Epithelial cell of esophagus (primary cell): ENCODE data around the gene TTF1.
"Not testable (repeated sequence)": the region's sequence is repeated elsewhere in the genome, so short reads cannot be mapped to it uniquely, and the experiment has no call there.

Experiments
- DNase-seq: peaks from one replicate; pipeline ENCODE4 v3.0.0; 2010; ENCODE audit warnings: low read depth
- H3K4me3 ChIP-seq: 2 replicates; pipeline ENCODE4 v1.5.1; 2011; ENCODE audit warnings: mild to moderate bottlenecking, low read length, control low read depth
- CTCF ChIP-seq: IDR thresholded peaks from 2 replicates; pipeline ENCODE4 v1.5.1; 2011; ENCODE audit warnings: low read depth, mild to moderate bottlenecking, low read length, control low read depth, inconsistent platforms; ENCODE audit not compliant: insufficient read depth; ENCODE audit errors: missing control alignments

Gene TTF1

GRCh38 chr9:132383462-132383883 is 23.2 kb downstream of the TTF1 start:
- no peak for TF ChIP-seq CTCF
- H3K4me3 ChIP-seq: no peak overlapping the region
- DNase-seq: no peak

- H3K4me3 ChIP-seq: no peak overlapping the region
- no peak for TF ChIP-seq CTCF
- no peak for DNase-seq
These were observed 24.6 kb downstream of the TTF1 start for GRCh38 chr9:132381966-132382541.

DNA sequence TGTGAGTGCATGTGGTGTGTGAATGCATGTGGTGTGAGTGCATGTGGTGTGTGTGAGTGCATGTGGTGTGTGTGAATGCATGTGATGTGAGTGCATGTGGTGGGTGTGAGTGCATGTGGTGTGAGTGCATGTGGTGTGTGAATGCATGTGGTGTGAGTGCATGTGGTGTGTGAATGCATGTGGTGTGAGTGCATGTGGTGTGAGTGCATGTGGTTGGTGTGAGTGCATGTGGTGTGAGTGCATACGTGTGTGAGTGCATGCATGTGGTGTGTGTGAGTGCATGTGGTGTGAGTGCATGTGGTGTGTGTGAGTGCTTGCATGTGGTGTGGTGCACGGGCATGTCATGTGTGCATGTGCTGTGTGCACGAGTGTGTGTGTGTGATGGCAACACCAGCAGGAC is 28.2 kb downstream of the TTF1 start:
- not testable (repeated sequence) for DNase-seq, H3K4me3 ChIP-seq

DNA sequence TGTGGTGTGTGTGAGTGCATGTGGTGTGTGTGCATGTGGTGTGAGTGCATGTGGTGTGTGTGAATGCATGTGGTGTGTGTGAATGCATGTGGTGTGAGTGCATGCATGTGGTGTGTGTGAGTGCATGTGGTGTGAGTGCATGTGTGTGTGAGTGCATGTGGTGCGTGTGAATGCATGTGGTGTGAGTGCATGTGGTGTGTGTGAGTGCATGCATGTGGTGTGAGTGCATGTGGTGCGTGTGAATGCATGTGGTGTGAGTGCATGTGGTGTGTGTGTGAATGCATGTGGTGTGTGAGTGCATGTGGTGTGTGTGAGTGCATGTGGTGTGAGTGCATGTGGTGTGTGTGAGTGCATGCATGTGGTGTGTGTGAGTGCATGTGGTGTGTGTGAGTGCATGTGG is 28.9 kb downstream of the TTF1 start:
- not testable (repeated sequence) for H3K4me3 ChIP-seq, DNase-seq

- peak; percentile 60 for DNase-seq
- no peak for TF ChIP-seq CTCF
- H3K4me3 ChIP-seq: no peak overlapping the region
These were observed 34.2 kb downstream of the TTF1 start for GRCh38 chr9:132372177-132373095.

GRCh38 chr9:132370592-132370991 is 36.0 kb downstream of the TTF1 start:
- no peak for DNase-seq
- no peak for TF ChIP-seq CTCF
- no peak overlapping the region for H3K4me3 ChIP-seq

- TF ChIP-seq CTCF: no peak
- DNase-seq: no peak
- H3K4me3 ChIP-seq: no peak overlapping the region
These were observed 37.2 kb downstream of the TTF1 start for GRCh38 chr9:132369421-132369820.
